ENCODE data around the gene PDLIM5. TPM values are rescaled to one million over a fixed set of nuclear protein-coding genes. Genes with fewer than 3 reads are reported as not detected.

PDLIM5 gene
- total RNA-seq, 1 experiment from 2014 or later = 58.0 TPM

DNA sequence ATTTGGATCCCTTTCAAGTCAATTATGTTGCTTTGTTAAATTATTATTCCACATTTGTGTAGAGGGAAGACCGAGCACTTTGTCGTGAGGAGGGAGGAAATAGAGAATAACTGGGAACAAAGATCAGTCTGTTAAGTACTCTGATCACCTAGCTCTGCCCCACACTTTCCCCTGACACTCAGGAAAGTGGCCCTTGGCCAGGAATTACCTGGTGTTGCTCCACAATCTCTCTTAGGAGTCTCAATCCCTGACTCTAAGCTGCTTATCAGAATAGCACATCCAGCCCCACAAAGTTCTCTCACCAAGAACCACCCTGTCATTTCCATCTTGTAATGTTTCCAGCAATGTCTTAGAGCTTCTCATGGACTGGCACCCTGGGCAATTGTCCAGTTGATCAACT lies 222.2 kb downstream of the PDLIM5 start:
- Mint-ChIP-seq H3K4me1 (peaks cover 4% of the 10 kb centered on the region in 2 experiments; a peak in 3 of 4 replicates), H3K4me3 (no peak overlapping the region), H3K27me3 (ENCODE audit: low read depth) (no peaks in the 10 kb centered on the region; the same call in 1 of the 2 replicates), H3K9me3 (no peaks in the 10 kb centered on the region), H3K36me3 (ENCODE audit: insufficient read depth in 1 of 3, low read depth in 3 of 3) (no peaks in the 10 kb centered on the region), H3K27ac (no peak overlapping the region)
- Histone ChIP-seq H3K4ac (ENCODE audit: low read depth, low read length) (no peak overlapping the region), H3K9me3 (ENCODE audit: control insufficient read depth, low read depth, low read length) (no peaks in the 10 kb centered on the region), H2AK5ac (ENCODE audit: insufficient read length, low read length) (no peak overlapping the region), H2AFZ (ENCODE audit: low read length) (no peak overlapping the region), H3K79me1 (ENCODE audit: insufficient read depth, low read depth, low read length, poor library complexity, severe bottlenecking) (no peaks in the 10 kb centered on the region), H3K23ac (ENCODE audit: insufficient read length, low read depth, low read length) (no peak overlapping the region), H3K56ac (ENCODE audit: insufficient read length, low read depth, low read length) (no peak overlapping the region), H3K14ac (ENCODE audit: insufficient read depth, low read length) (no peak overlapping the region), H3K4me2 (ENCODE audit: insufficient read depth, insufficient read length, low read length) (no peak overlapping the region), H2BK5ac (ENCODE audit: insufficient read length, low read length) (no peak overlapping the region), H2BK120ac (ENCODE audit: low read depth, low read length, poor library complexity, severe bottlenecking) (no peak overlapping the region), H3K4me1 (ENCODE audit: insufficient read depth, low read length) (no peaks in the 10 kb centered on the region), H4K5ac (ENCODE audit: insufficient read length, low read depth, low read length) (no peak overlapping the region), H3K79me2 (ENCODE audit: insufficient read depth, low read length) (no peaks in the 10 kb centered on the region), H3T11ph (ENCODE audit: low read length) (no peak overlapping the region), H3K9ac (ENCODE audit: extremely low read depth, insufficient read length, low read length) (no peak overlapping the region), H3K23me2 (ENCODE audit: insufficient read length, low read depth, low read length, poor library complexity, severe bottlenecking) (no peaks in the 10 kb centered on the region), H2BK20ac (ENCODE audit: low read depth, low read length, poor library complexity, severe bottlenecking) (no peak overlapping the region), H4K8ac (replicated peaks; ENCODE audit: insufficient read length, low read depth, low read length) (no peak overlapping the region), H2BK15ac (ENCODE audit: low read depth, low read length) (no peak overlapping the region), H4K91ac (ENCODE audit: insufficient read length, low read depth, low read length) (no peak overlapping the region), H2BK12ac (ENCODE audit: insufficient read length, low read depth, low read length) (no peak overlapping the region), H3K27me3 (ENCODE audit: insufficient read depth, low read length) (no peaks in the 10 kb centered on the region), H3K18ac (ENCODE audit: insufficient read length, low read depth, low read length) (no peak overlapping the region), H4K20me1 (ENCODE audit: control insufficient read depth, insufficient read depth, insufficient read length) (no peaks in the 10 kb centered on the region), H3K27ac (ENCODE audit: insufficient read length, low read depth, low read length) (no peak overlapping the region)
- no peak for DNase-seq
- TF ChIP-seq, protein P1, sequence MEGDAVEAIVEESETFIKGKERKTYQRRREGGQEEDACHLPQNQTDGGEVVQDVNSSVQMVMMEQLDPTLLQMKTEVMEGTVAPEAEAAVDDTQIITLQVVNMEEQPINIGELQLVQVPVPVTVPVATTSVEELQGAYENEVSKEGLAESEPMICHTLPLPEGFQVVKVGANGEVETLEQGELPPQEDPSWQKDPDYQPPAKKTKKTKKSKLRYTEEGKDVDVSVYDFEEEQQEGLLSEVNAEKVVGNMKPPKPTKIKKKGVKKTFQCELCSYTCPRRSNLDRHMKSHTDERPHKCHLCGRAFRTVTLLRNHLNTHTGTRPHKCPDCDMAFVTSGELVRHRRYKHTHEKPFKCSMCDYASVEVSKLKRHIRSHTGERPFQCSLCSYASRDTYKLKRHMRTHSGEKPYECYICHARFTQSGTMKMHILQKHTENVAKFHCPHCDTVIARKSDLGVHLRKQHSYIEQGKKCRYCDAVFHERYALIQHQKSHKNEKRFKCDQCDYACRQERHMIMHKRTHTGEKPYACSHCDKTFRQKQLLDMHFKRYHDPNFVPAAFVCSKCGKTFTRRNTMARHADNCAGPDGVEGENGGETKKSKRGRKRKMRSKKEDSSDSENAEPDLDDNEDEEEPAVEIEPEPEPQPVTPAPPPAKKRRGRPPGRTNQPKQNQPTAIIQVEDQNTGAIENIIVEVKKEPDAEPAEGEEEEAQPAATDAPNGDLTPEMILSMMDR (conservative IDR thresholded peaks at IDR 0.05) = no peak
- no CpG with 5 or more reads among the region's 2 CpGs for WGBS (ENCODE audit: extremely low coverage, insufficient read length, low lambda C conversion rate)

Measured in H9 (cell line).